Fibroblast of pulmonary artery (primary cell): ENCODE data around the gene OR51B6.

Experiments used
- DNase-seq: peaks from one replicate; pipeline ENCODE4 v3.0.0-alpha.2; 2010; ENCODE audit warnings: low read depth
- H3K4me3 ChIP-seq: replicated peaks from 2 replicates; pipeline ENCODE4 v1.5.1; 2011; ENCODE audit warnings: low read depth, mild to moderate bottlenecking, control low read depth, low read length, moderate library complexity
- CTCF ChIP-seq: IDR thresholded peaks from 2 replicates; pipeline ENCODE4 v1.5.1; 2011; ENCODE audit warnings: mild to moderate bottlenecking, control low read depth, low read length, inconsistent platforms; ENCODE audit errors: missing control alignments

The OR51B6 gene

DNA sequence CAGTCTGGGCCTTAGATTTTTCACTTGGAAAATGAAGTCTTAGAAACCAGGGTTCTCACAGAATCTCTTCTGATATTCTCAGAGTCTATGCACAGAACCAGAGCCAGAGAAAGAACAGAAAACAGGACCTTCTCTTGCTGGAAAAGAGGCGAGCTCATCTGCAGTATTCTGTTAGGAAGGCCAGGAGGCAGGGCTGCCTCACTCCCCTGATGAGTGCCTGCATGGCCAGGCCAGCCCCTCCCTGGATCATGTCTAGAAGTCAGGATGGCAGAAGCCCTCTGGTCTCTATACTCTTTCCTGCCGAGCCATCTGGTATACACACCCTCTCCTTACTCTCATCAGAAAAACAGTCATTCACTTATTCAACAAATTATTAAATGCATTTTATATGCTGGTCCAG is 33.0 kb downstream of the OR51B6 start:
- H3K4me3 ChIP-seq: no peak overlapping the region
- DNase-seq: no peak
- TF ChIP-seq CTCF: no peak

DNA sequence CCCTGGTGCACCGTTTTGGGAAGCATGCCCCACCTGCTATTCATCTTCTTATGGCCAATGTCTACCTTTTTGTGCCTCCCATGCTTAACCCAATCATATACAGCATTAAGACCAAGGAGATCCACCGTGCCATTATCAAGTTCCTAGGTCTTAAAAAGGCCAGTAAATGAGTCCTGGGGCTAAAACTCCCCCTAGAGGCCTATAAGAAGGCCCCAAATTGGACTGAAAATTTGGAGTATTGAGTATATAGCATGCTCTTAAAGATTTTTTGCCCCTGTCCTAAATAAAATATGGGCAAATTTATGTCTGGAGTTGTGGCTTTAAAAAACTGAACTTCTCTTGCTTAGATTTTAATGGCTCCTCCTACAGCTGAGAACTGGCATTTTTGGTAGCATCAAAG is 38.9 kb downstream of the OR51B6 start:
- no peak overlapping the region for H3K4me3 ChIP-seq
- TF ChIP-seq CTCF: no peak
- DNase-seq: no peak

- no peak for DNase-seq
- no peak for TF ChIP-seq CTCF
These were observed 42.8 kb downstream of the OR51B6 start for GRCh38 chr11:5394091-5394490.

GRCh38 chr11:5398936-5399335 is 47.6 kb downstream of the OR51B6 start:
- no peak for DNase-seq
- no peak overlapping the region for H3K4me3 ChIP-seq
- TF ChIP-seq CTCF: no peak

More at GRCh38 chr11:5394091-5394490, 42.8 kb downstream of the OR51B6 start:
- no peak overlapping the region for H3K4me3 ChIP-seq
